HPDE6-E6E7 (cell line): ENCODE measurements around the gene TBX4.

ENCODE experiments used
- DNase-seq: peaks from one replicate; pipeline ENCODE4 v3.0.0; 2011; ENCODE audit warnings: missing footprints; ENCODE audit errors: extremely low spot score

TBX4 gene

GRCh38 chr17:61454381-61455323, 2.4 kb downstream of the TBX4 start:
- DNase-seq = no peak

- no peak for DNase-seq
Observed at GRCh38 chr17:61455324-61456060, 3.3 kb downstream of the TBX4 start.

- DNase-seq = no peak
Observed at GRCh38 chr17:61456061-61456681, 3.9 kb downstream of the TBX4 start.

GRCh38 chr17:61456688-61457225, 4.5 kb downstream of the TBX4 start:
- no peak for DNase-seq

GRCh38 chr17:61457226-61457983, 5.2 kb downstream of the TBX4 start:
- DNase-seq = no peak

- no peak for DNase-seq
Observed at GRCh38 chr17:61458000-61458399, 5.8 kb downstream of the TBX4 start.

GRCh38 chr17:61458421-61459141, 6.4 kb downstream of the TBX4 start:
- no peak for DNase-seq

- DNase-seq = no peak
Observed at GRCh38 chr17:61459142-61459809, 7.1 kb downstream of the TBX4 start.

- no peak for DNase-seq
Observed at GRCh38 chr17:61459939-61460718, 7.9 kb downstream of the TBX4 start.

GRCh38 chr17:61460796-61461585, 8.8 kb downstream of the TBX4 start:
- DNase-seq = no peak

- DNase-seq = no peak
Observed at GRCh38 chr17:61461586-61461966, 9.4 kb downstream of the TBX4 start.

GRCh38 chr17:61461967-61462718, 9.9 kb downstream of the TBX4 start:
- DNase-seq = no peak

- DNase-seq = no peak
Observed at GRCh38 chr17:61462719-61463315, 10.6 kb downstream of the TBX4 start.

GRCh38 chr17:61463316-61464129, 11.3 kb downstream of the TBX4 start:
- DNase-seq = no peak

GRCh38 chr17:61464130-61464842, 12.1 kb downstream of the TBX4 start:
- no peak for DNase-seq

- DNase-seq = no peak
Observed at GRCh38 chr17:61464843-61465180, 12.6 kb downstream of the TBX4 start.
